Fibroblast of the conjunctiva (primary cell): ENCODE results near the gene ZNF236.
A peak's percentile ranks its signal among the peaks of the same experiment; 100 is the strongest.
"Not testable (repeated sequence)": the region's sequence is repeated elsewhere in the genome, so short reads cannot be mapped to it uniquely, and the experiment has no call there.

Experiments
- DNase-seq: peaks from one replicate; pipeline ENCODE4 v3.0.0-alpha.2; 2010; ENCODE audit warnings: low read depth

The ZNF236 gene

GRCh38 chr18:76988827-76989646, 166.7 kb downstream of the ZNF236 start:
- DNase-seq: no peak

DNA sequence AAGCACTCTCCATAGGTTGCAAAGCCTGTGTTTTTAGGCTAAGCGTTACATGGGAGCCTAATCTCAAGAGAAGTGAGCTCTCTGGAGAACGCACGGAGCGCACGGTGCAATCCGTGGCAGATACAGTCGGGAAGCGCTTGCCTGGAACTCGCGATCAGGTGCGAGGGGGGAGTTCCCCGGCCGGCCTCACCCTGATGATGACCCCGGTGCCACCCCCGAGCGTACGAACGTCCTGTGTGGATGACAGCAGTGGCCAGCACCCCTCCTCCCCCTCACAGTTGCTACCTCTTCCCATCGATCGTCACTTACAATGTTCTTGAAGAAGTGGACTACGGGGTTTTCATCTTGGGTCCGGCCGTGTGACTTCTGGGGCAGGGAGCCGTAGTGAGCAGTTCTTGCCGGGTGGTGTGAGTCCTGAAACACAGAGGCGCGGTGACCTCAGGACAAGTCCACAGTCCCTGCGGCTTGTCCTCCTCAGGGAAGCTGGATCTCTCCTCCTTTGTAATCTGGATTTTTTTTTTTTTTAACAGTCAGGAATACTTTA, 167.4 kb downstream of the ZNF236 start:
- no peak for DNase-seq

DNA sequence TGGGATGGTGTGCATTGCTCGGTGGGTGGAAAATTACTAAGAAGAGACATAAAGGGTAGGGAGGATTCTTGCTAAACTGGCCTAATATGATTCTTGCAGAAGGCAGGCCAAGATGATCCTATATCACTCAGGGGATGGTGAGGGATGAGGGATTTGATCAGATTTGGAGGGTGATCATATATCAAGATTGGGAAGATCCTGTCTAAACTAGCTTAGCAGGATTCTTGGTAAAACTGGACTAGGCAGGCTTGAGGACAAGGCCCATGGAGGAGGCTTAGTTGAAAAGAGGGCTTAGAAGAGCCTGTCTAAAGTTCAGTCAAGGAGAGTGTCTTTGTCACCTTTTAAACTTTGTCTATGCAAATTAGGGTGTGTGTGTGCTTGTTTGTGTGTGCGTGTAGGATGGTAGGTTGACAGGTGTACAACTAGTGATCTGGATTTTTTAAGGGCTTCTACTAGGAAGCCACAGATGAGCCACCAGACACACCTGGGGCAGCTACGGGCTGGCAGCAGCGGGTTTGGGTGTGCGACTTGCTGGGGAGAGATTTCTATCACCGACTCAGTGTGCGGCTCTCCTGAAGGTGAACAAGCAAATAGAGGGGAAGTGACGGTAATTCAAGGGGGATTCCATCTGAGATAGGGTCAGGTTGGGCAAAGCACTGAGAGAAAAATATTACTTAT, 168.1 kb downstream of the ZNF236 start:
- DNase-seq: not testable (repeated sequence)

GRCh38 chr18:76991021-76991688, 168.8 kb downstream of the ZNF236 start:
- DNase-seq: no peak

DNA sequence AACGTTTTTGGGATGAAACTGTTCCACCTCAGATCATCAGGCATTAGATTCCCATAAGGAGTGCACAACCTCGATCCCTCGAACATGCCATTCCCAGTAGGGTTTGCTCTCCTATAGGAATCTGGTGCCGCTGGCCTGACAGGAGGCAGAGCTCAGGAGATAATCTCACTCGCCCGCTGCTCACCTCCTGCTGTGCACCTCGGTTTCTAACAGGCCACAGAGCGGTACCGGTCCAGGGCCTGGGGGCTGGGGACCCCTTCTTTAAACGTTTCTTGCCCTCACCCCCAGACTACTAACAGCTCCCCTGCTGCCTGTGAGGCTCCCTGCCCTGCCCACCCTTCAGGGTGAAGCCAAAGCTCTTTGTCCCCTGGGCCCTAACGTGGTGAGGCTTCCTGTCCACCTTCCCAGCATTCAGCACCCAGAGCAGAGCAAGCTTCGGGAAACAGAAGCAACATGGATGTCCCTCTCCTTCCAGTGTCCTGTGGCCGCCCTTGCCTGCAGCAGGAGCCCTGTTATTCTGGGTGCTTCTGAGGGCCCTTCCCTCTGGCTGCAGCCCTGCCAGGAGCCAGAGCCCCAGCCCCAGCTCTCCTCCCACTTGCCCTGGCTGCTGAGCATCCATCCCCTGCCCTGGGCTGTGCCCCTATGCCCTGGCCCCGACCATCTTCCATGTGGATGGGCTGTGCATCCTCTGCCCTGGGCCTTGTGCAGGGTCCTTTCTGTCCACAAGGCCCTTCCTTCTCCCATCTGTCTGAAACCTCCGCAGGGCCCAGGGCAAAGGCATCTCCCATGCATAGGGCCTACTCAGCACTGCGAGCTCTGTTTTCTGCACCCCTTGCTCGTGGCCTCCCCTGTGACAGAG, 170.1 kb downstream of the ZNF236 start:
- DNase-seq: no peak

GRCh38 chr18:76993085-76993382, 170.7 kb downstream of the ZNF236 start:
- DNase-seq: no peak

- DNase-seq: no peak
Measured at GRCh38 chr18:76993573-76993972, 171.2 kb downstream of the ZNF236 start.

GRCh38 chr18:76994086-76994654, 171.8 kb downstream of the ZNF236 start:
- DNase-seq: no peak

DNA sequence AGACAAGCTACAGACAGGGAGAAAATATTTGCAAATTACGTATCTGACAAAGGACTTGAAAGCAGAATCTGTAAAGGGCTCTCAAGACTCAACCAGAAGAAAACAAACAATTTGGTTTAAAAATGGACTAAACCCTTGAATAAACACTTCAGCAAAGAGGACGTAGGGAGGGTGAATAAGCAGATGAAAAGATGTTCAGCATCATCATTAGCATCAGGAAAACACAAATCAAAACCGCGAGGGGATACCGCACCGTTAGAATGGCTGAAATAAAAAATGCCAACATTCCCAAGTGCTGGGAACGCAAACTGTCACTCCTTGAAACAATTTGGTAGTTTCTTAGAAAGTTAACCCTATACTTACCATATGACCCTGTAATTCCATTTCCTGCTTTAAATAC, 173.5 kb downstream of the ZNF236 start:
- no peak for DNase-seq

- DNase-seq: no peak
Measured at GRCh38 chr18:76996429-76996828, 174.1 kb downstream of the ZNF236 start.

DNA sequence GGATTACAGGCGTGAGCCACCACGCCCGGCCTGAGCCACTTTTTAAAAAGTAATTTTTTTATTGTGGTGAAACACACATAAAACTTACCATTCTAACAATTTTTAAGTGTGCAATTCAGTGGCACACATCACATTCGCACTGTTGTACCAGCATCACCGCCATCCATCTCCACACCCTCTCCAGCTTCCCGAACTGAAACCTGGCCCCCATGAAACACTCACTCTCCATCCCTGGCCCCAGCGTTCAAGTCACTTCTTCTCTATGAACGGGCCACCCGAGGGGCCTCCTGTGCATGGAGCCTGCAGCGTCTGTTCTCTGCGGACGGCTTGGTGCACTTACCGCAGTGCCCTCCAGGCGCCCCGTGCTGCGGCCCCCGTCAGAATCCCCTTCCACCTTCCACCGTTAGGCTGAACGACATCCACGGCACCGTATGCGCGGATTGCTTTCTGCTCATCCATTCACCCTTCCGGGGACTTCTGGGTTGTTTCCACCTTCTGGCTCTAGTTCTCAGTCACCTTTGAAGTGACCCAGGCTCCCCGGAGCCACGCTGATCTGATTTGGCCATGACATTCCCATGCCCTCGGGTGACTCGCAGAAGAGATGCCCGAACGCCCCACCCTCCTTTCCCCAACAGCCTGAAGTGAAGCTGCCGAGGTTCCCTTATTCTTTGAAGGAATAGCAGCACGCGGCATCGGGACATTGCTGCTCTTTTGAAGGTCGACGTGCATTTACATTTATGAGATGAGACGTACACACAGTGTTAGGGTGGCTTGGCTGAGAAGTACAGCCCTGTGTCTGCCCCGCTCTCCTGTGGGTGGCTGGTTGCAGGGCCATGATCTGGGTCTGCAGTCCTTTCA, 175.8 kb downstream of the ZNF236 start:
- DNase-seq: no peak

DNA sequence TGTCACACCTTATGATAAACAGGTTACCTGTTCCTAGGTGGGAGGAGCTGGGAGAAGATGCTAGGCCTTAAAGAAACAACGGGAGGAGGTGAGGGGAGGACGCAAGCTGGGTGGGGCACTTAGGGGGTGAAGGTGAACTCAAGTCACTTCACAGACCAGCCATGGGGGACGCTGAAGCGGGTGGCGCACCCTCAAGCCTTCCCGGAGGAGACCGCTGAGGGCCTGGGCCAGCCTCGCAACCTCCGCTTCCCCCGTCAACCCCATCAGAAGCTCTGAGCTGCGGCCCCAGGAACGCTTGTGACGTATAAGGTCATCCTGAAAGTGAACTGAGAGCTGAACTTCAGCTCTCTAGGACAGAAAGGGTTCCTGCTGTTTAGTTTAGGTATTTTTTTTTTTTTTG, 176.7 kb downstream of the ZNF236 start:
- no peak for DNase-seq

DNA sequence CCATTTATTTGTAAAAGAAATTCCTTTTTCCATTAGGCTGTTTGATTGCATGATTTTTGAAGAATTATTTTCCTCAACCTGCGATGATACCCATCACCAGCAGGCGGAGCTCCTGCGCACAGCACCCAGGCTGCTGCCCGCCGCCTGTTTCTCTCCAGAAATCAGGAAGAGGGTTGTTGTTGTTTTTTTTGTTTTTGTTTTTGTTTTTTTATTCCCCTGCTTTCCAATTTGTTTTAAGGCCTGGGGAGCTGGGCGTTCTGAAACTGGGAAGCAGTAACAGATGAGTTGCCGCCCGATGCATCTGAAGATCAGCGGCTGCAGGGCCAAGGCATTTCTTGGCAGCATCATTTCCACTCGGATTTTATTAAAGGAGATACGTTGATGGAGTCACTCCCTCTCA, 178.2 kb downstream of the ZNF236 start:
- DNase-seq: peak; percentile 22

DNA sequence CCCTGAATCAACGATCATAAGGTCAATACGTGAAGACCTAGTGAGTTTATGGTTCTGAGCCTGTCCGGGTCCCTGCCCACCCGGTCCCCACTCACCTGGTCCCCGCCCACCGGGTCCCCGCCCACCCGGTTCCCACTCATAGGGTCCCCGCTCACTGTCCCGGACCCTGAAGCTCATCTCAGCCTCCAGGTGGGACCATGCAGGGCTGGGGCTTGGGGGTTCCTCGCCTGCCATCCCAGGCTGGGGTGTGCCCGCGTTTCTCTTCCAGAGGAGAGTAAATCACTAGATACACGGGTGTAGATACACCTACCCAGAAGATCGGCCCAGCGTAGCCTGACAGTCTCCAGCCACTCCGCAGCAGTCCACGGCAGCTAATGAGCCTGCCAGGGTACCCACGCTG, 178.7 kb downstream of the ZNF236 start:
- no peak for DNase-seq

DNA sequence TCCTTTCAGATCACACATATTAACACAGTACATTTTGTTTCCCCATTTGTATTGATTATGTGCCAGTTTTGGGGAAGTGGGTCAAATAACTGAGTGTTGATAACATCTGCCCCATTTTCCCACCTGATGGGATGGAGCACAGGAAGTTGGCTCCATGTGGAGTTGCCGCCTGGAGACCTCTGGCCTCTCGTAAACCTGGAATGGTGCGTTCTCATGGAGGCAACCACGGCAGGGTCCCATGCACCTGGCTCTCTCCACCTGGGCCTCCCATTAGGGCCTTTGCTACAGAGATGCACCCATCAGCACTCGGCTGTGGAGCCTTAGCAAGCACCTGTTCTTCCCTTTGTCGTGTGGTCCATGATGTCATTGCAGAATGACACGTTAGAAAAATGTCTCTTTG, 179.6 kb downstream of the ZNF236 start:
- DNase-seq: no peak

DNA sequence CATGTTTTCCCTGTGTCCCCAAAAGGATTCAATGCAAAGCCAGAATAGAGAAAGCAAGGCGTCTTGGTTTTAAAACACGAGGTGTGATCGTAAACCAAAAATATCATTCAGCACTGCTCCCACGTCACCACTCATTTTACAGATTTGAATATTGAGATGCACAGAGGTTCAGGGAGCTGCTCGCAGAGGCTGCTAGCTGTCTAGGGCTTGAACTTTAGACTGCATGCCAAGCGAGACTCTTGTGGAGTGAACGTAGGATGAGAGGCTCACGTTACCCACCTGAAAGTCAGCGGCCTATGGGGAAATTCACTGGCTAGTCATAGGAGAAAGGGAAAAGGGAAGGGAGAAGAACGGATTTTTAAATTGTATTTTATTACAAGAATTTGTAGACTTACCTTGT, 180.1 kb downstream of the ZNF236 start:
- no peak for DNase-seq

DNA sequence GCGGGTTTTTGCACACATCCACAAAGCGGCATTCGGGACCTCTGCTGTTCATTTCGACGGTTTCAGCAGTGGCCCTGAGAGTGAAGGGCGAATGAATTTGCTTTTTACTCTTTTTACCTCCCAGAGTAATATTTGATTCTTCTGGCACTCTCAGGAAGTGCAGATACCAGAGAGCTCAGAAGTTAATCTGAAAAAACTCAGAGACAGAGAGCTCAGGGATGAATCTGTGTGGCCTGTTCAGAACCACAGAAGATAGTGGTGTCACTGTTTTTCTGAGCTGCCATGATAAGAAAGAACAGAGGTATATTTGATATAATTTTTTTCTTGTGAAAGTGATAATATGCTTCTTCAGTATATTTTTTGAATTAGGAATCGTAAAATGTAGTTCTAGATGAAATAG, 181.0 kb downstream of the ZNF236 start:
- no peak for DNase-seq

- no peak for DNase-seq
Measured at GRCh38 chr18:77004555-77005380, 182.4 kb downstream of the ZNF236 start.

DNA sequence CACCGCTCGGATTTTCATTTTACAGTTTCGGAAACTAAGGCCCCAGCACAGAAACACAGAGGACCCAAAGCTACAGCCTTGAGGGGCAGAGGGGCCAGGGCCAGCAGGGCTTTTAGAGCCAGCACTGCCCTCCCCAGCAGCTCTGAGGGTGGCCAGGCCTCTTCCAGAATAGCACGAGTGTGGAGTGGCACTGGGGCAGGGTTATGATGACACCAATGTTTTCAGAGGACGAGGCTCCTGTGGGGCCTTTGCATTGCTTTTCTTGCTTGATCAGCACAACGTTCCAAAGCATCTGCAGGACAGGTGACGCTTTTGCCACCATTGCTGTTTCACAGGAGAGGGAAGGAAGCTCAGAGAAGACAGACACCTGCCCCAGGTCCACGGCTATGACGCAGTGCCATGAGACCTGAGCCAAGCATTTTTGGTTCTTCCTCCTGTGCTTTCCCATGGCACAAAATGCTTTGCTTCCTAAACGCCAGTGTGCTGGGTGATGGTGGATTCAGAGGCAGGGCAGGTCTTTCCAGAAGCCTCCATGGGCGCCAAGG, 183.4 kb downstream of the ZNF236 start:
- DNase-seq: no peak
